PC-3 (cell line): Measurements from ENCODE around the gene TSEN54. TPM values are rescaled to one million over a fixed set of nuclear protein-coding genes. Genes with fewer than 3 reads are reported as not detected.
A peak's percentile ranks its signal among the peaks of the same experiment; 100 is the strongest.

ENCODE experiments used
- ATAC-seq: fragments of 200-7000 bp; cut with Tn5 transposase; 2 replicates; pipeline ENCODE4 v1.9.1; 2020; ENCODE audit warnings: mild to moderate bottlenecking, moderate library complexity
- BruUV-seq: library from RNA; stranded (reverse); fragments of 400-500 nt; replicated peaks from 2 replicates; lab custom pipeline; 2021; lab: Mats Ljungman, UMichigan
- CTCF ChIA-PET: fragments of 300-600 bp; sonication (Branson Sonifier 250); formaldehyde crosslinking; loops from one replicate; lab custom pipeline; 2022; ENCODE audit warnings: antibody characterized with exemption; lab: Charles Lee
- POLR2A ChIA-PET: fragments of 300-600 bp; sonication (Branson Sonifier 250); formaldehyde crosslinking; loops from one replicate; lab custom pipeline; 2022; ENCODE audit warnings: antibody characterized with exemption; ENCODE audit not compliant: unreplicated experiment; lab: Charles Lee
- DNase-seq: peaks from one replicate; pipeline ENCODE4 v3.0.0-alpha.2; 2015
- H2AFZ ChIP-seq: fragments of 300-600 bp; sonication (generic); 2 replicates; pipeline ENCODE4 v1.6.0; 2016; ENCODE audit warnings: antibody characterized with exemption, low read length
- H3F3A ChIP-seq: fragments of 300-600 bp; sonication (generic); one replicate; pipeline ENCODE4 v1.6.0; 2017; ENCODE audit warnings: antibody characterized with exemption, low read length, control low read depth, mild to moderate bottlenecking; ENCODE audit not compliant: unreplicated experiment
- H3K27ac ChIP-seq: fragments of 300-600 bp; sonication (generic); 2 replicates; pipeline ENCODE4 v1.5.1; 2016; ENCODE audit warnings: mild to moderate bottlenecking, low read length
- H3K27me3 ChIP-seq: fragments of 300-600 bp; sonication (generic); 2 replicates; pipeline ENCODE4 v1.6.1; 2016; ENCODE audit warnings: low read length, mixed read lengths
- H3K36me3 ChIP-seq: fragments of 300-600 bp; sonication (generic); 2 replicates; pipeline ENCODE4 v1.6.1; 2016; ENCODE audit warnings: low read depth, mixed run types, low read length, mixed read lengths
- H3K4me1 ChIP-seq: fragments of 300-600 bp; sonication (generic); 2 replicates; pipeline ENCODE4 v1.5.1; 2016; ENCODE audit warnings: low read length; ENCODE audit not compliant: insufficient read depth
- H3K4me2 ChIP-seq: fragments of 300-600 bp; sonication (generic); 2 replicates; pipeline ENCODE4 v1.6.0; 2016; ENCODE audit warnings: low read length
- H3K4me3 ChIP-seq: fragments of 300-600 bp; sonication (generic); 2 replicates; pipeline ENCODE4 v1.5.1; 2016; ENCODE audit warnings: mild to moderate bottlenecking, low read length, mixed read lengths
- H3K79me2 ChIP-seq: fragments of 300-600 bp; sonication (generic); 2 replicates; pipeline ENCODE4 v1.6.1; 2017; ENCODE audit warnings: low read length, mixed read lengths
- H3K9ac ChIP-seq: fragments of 300-600 bp; sonication (generic); 2 replicates; pipeline ENCODE4 v1.6.0; 2016; ENCODE audit warnings: mild to moderate bottlenecking, low read length
- H3K9me2 ChIP-seq: fragments of 300-600 bp; sonication (generic); replicated peaks from 2 replicates; pipeline ENCODE4 v1.6.1; 2016; ENCODE audit warnings: mixed run types, low read length, mixed read lengths
- H3K9me3 ChIP-seq: fragments of 300-600 bp; sonication (generic); 2 replicates; pipeline ENCODE4 v1.6.1; 2016; ENCODE audit warnings: low read length, mixed read lengths
- H4K20me1 ChIP-seq: fragments of 300-600 bp; sonication (generic); 2 replicates; pipeline ENCODE4 v1.6.1; 2016; ENCODE audit warnings: low read length, mixed read lengths
- EZH2 ChIP-seq: fragments of 300-600 bp; sonication (generic); IDR thresholded peaks from one replicate; pipeline ENCODE4 v1.6.1; 2017; ENCODE audit warnings: antibody characterized with exemption, mild to moderate bottlenecking, low read length; ENCODE audit not compliant: unreplicated experiment
- EZH2phosphoT487 ChIP-seq: fragments of 300-600 bp; sonication (generic); IDR thresholded peaks from 2 replicates; pipeline ENCODE4 v1.6.1; 2018; ENCODE audit warnings: mild to moderate bottlenecking, antibody characterized with exemption, low read length, borderline replicate concordance
- intact Hi-C: fragments of 100-400 bp; cut with micrococcal nuclease; formaldehyde crosslinking; loops from 2 replicates; pipeline ENCODE4 v1.9.0; 2023
- total RNA-seq: library from RNA; depleted of rRNA; stranded (reverse); fragments of >200 nt; gene quantifications from 2 replicates; pipeline ENCODE4 v1.2.3, GENCODE V29; 2014
- TF ChIP-seq, protein P1 (sequence below): fragments of 300-600 bp; sonication (generic); conservative IDR thresholded peaks from 2 replicates; pipeline ENCODE4 v1.5.1; 2017; ENCODE audit warnings: antibody characterized with exemption, low read depth, mild to moderate bottlenecking, low read length

Gene TSEN54
- total RNA-seq, 1 experiment from 2014 or later: 61.6 TPM

DNA sequence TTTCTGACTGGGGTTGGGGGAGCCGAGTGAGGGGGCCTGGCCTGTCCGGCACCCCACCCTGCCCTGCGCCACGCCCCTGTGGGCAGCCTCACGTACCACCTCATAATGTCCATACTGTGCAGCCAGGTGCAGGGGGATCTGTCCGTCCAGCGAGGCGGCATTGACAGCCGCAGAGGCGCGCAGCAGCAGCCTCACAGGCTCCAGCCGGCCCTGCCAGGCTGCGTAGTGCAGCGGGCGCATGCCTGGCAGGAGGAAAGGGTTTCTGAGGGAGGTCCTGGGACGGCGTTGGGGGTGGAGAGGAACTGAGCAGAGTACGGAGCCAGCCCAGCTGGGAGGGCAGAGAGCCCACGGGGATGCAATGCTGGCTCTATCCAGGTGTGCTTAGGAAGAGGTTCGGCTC lies 9.4 kb upstream of the TSEN54 start:
- Histone ChIP-seq H3K36me3 (peaks cover 18% of the 10 kb centered on the region; the same call in 1 of the 2 replicates), H3K9me2 (no peaks in the 10 kb centered on the region), H3K9ac (no peak overlapping the region), H3F3A (no peaks in the 10 kb centered on the region), H3K4me2 (no peak overlapping the region), H3K9me3 (no peaks in the 10 kb centered on the region), H3K4me3 (no peak overlapping the region), H2AFZ (no peak overlapping the region), H3K79me2 (peaks cover 15% of the 10 kb centered on the region), H3K4me1 (0 out of 2 replicates have a peak, but pooled peaks cover 6% of the 10 kb centered on the region), H4K20me1 (peaks cover 14% of the 10 kb centered on the region), H3K27me3 (no peaks in the 10 kb centered on the region), H3K27ac (no peak overlapping the region)
- DNase-seq (no peak), ATAC-seq (no peak)
- TF ChIP-seq EZH2phosphoT487: no peak
- TF ChIP-seq EZH2: no peak
- TF ChIP-seq, protein P1, sequence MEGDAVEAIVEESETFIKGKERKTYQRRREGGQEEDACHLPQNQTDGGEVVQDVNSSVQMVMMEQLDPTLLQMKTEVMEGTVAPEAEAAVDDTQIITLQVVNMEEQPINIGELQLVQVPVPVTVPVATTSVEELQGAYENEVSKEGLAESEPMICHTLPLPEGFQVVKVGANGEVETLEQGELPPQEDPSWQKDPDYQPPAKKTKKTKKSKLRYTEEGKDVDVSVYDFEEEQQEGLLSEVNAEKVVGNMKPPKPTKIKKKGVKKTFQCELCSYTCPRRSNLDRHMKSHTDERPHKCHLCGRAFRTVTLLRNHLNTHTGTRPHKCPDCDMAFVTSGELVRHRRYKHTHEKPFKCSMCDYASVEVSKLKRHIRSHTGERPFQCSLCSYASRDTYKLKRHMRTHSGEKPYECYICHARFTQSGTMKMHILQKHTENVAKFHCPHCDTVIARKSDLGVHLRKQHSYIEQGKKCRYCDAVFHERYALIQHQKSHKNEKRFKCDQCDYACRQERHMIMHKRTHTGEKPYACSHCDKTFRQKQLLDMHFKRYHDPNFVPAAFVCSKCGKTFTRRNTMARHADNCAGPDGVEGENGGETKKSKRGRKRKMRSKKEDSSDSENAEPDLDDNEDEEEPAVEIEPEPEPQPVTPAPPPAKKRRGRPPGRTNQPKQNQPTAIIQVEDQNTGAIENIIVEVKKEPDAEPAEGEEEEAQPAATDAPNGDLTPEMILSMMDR: no peak
- no TSS peak for BruUV-seq
- ChIA-PET POLR2A (no interaction called here), CTCF (no interaction called here)
- intact Hi-C loops: no loop called here

DNA sequence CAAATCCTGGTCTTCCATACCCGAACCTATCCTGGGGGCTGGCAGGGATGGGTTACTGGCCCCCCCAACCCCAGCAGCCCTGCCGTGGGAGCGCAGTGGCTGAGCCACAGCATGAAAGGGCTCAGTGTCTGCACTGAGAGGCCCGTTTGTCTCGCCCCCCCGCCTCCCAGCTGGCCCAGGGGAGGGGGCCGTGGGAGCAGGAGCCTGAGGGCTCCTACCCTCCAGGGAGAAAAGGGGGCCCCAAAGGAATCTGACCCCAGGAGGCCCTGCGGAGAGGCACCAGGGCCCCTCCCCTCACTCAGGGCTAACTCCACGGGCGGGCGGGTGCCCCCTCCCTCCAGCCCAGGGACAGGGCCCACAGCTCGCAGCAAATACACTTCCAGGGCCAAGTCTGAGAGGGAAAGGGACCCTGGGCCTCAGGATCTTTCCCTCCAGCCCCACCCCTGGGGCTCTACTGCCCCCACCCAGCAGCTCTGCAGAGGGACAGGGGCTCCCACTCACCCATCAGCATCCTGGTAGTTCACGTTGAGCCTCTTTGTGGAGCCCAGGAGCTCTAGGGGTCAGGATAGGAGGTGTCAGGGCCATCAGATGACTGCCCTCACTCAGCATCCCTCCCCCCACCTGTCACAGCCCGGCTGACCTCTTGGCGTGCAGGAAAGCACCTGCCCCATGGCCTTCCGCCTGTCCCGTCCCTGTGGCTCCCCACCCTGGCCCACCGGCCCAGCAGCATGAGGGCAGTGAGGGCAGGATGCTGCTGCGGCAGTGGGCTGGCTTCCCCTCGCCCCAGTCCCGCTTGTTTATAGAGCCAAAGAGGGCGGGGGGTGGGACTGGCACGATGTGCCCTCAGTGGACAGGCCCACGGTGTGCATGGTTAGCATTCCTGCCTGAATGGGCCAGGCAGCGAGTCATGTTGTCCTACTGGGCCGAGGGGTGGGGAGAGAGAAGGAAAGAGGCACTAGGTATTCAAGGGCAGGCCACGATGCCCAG lies 8.3 kb upstream of the TSEN54 start:
- TF ChIP-seq, protein P1: no peak
- TF ChIP-seq EZH2: no peak
- H4K20me1 ChIP-seq: peaks cover 22% of the 10 kb centered on the region
- H3K4me2 ChIP-seq: no peak overlapping the region
- H3K79me2 ChIP-seq: peaks cover 26% of the 10 kb centered on the region
- intact Hi-C loops: no loop called here
- no peaks in the 10 kb centered on the region for H3K9me2 ChIP-seq
- peaks cover 16% of the 10 kb centered on the region; the same call in 1 of the 2 replicates for H3K36me3 ChIP-seq
- DNase-seq (no peak), ATAC-seq (peak; percentile 20)
- peaks cover 18% of the 10 kb centered on the region for H3K4me1 ChIP-seq
- H2AFZ ChIP-seq: no peak overlapping the region
- no peak overlapping the region for H3K4me3 ChIP-seq
- H3F3A ChIP-seq: no peaks in the 10 kb centered on the region
- no peaks in the 10 kb centered on the region for H3K27me3 ChIP-seq
- no peak overlapping the region for H3K9ac ChIP-seq
- BruUV-seq: no TSS peak
- H3K27ac ChIP-seq: no peak overlapping the region
- ChIA-PET CTCF (no interaction called here), POLR2A (no interaction called here)
- H3K9me3 ChIP-seq: no peaks in the 10 kb centered on the region

- no peak overlapping the region for H3K27ac ChIP-seq
- CTCF ChIA-PET: no interaction called here
- DNase-seq (no peak), ATAC-seq (no peak)
- no peaks in the 10 kb centered on the region for H3F3A ChIP-seq
- H3K36me3 ChIP-seq: peaks cover 10% of the 10 kb centered on the region; the same call in 1 of the 2 replicates
- POLR2A ChIA-PET: interaction anchor here (0.6 kb wide), 1 partner anchor 81 kb away, joined by 4 read pairs; no protein-coding TSS in a partner anchor
- no peaks in the 10 kb centered on the region for H3K9me3 ChIP-seq
- no peak overlapping the region for H3K4me3 ChIP-seq
- H3K27me3 ChIP-seq: no peaks in the 10 kb centered on the region
- no peak overlapping the region for H3K4me2 ChIP-seq
- no peak overlapping the region for H3K9ac ChIP-seq
- no peak overlapping the region for H2AFZ ChIP-seq
- peaks cover 36% of the 10 kb centered on the region for H3K79me2 ChIP-seq
- BruUV-seq: no TSS peak
- peaks cover 27% of the 10 kb centered on the region for H3K4me1 ChIP-seq
- intact Hi-C loops: no loop called here
- H3K9me2 ChIP-seq: no peaks in the 10 kb centered on the region
- no peak for TF ChIP-seq EZH2
- peaks cover 29% of the 10 kb centered on the region for H4K20me1 ChIP-seq
These were observed 7.4 kb upstream of the TSEN54 start for GRCh38 chr17:75508931-75509361.
